Measurements from ENCODE around the gene RPRM. TPM values are rescaled to one million over a fixed set of nuclear protein-coding genes. Genes with fewer than 3 reads are reported as not detected.
"Not testable (repeated sequence)": the region's sequence is repeated elsewhere in the genome, so short reads cannot be mapped to it uniquely, and the experiment has no call there.

The RPRM gene
- 3.2 TPM for polyA plus RNA-seq (ENCODE audit: insufficient read length)
- long read RNA-seq, donor 1, transcript RPRM-201 (1 exons, 1,471 nt), result major isoform, 5 of 5 reads
- long read RNA-seq, donor 1, partial matches to known transcripts, result 0 of 5 reads
- long read RNA-seq, donor 1, other reads (novel, unspliced or antisense), result 0 of 5 reads
- long read RNA-seq, donor 2, transcript RPRM-201 (1 exons, 1,471 nt), result major isoform, 5 of 5 reads
- long read RNA-seq, donor 2, partial matches to known transcripts, result 0 of 5 reads
- long read RNA-seq, donor 2, other reads (novel, unspliced or antisense), result 0 of 5 reads
- long read RNA-seq, donor 3, transcript RPRM-201 (1 exons, 1,471 nt), result major isoform, 9 of 9 reads
- long read RNA-seq, donor 3, partial matches to known transcripts, result 0 of 9 reads
- long read RNA-seq, donor 3, other reads (novel, unspliced or antisense), result 0 of 9 reads
- long read RNA-seq, donor 4, partial matches to known transcripts, result 0 of 1 reads
- long read RNA-seq, donor 4, other reads (novel, unspliced or antisense), result 0 of 1 reads
- long read RNA-seq, donor 5, partial matches to known transcripts, result 0 of 2 reads
- long read RNA-seq, donor 5, other reads (novel, unspliced or antisense), result 0 of 2 reads
- long read RNA-seq, donor 6, transcript RPRM-201 (1 exons, 1,471 nt), result major isoform, 12 of 12 reads
- long read RNA-seq, donor 6, partial matches to known transcripts, result 0 of 12 reads
- long read RNA-seq, donor 6, other reads (novel, unspliced or antisense), result 0 of 12 reads
- long read RNA-seq, donor 7, transcript RPRM-201 (1 exons, 1,471 nt), result major isoform, 8 of 8 reads
- long read RNA-seq, donor 7, partial matches to known transcripts, result 0 of 8 reads
- long read RNA-seq, donor 7, other reads (novel, unspliced or antisense), result 0 of 8 reads
- long read RNA-seq, donor 8, partial matches to known transcripts, result 0 of 2 reads
- long read RNA-seq, donor 8, other reads (novel, unspliced or antisense), result 0 of 2 reads

- peak; percentile 77 for DNase-seq
Observed at GRCh38 chr2:153478289-153479261, at the start of gene RPRM. TSS of gene RPRM (minus strand) at chr2:153478762. CDS start at chr2:153478565, 197 bp downstream.

GRCh38 chr2:153519257-153519875, 40.8 kb upstream of the RPRM start:
- peak; percentile 67 for DNase-seq

- no peak for DNase-seq
Observed at GRCh38 chr2:153512331-153512730, 33.8 kb upstream of the RPRM start.

- DNase-seq, result no peak
Observed at GRCh38 chr2:153510996-153511395, 32.4 kb upstream of the RPRM start.

GRCh38 chr2:153509133-153509532, 30.6 kb upstream of the RPRM start:
- DNase-seq, result no peak

- not testable (repeated sequence) for DNase-seq
Observed at GRCh38 chr2:153506499-153506898, 27.9 kb upstream of the RPRM start.

GRCh38 chr2:153499439-153499838, 20.9 kb upstream of the RPRM start:
- DNase-seq, result no peak

GRCh38 chr2:153497938-153498629, 19.5 kb upstream of the RPRM start:
- no peak for DNase-seq

GRCh38 chr2:153495725-153496124, 17.2 kb upstream of the RPRM start:
- no peak for DNase-seq

GRCh38 chr2:153488072-153488471, 9.5 kb upstream of the RPRM start:
- no peak for DNase-seq

- no peak for DNase-seq
Observed at GRCh38 chr2:153487448-153487847, 8.9 kb upstream of the RPRM start.

GRCh38 chr2:153479573-153479972, 1.0 kb upstream of the RPRM start:
- DNase-seq, result no peak

GRCh38 chr2:153477636-153478288, 800 bp downstream of the RPRM start:
- peak; percentile 22 for DNase-seq

- peak; percentile 24 for DNase-seq
Observed at GRCh38 chr2:153476816-153477635, 1.5 kb downstream of the RPRM start.

GRCh38 chr2:153476491-153476815, 2.1 kb downstream of the RPRM start:
- peak; percentile 10 for DNase-seq

GRCh38 chr2:153474876-153475435, 3.6 kb downstream of the RPRM start:
- no peak for DNase-seq

GRCh38 chr2:153474407-153474806, 4.2 kb downstream of the RPRM start:
- DNase-seq, result no peak

- DNase-seq, result no peak
Observed at GRCh38 chr2:153470867-153471266, 7.7 kb downstream of the RPRM start.

GRCh38 chr2:153464395-153464794, 14.2 kb downstream of the RPRM start:
- DNase-seq, result no peak

Data from left kidney (tissue), 8 donors.